ENCODE measurements around the gene LRP2.

- no peak for TF ChIP-seq POLR2A (IDR thresholded peaks at IDR 0.05)
- TF ChIP-seq CTCF (IDR thresholded peaks at IDR 0.05), result no peak
- TF ChIP-seq POLR2AphosphoS5 (IDR thresholded peaks at IDR 0.05), result no peak
Observed at GRCh38 chr2:169349535-169349934, 12.8 kb downstream of the LRP2 start.

Data from upper lobe of left lung (tissue), 4 donors.